Pancreas (tissue), 10 donors: ENCODE results near the gene RASL11B. TPM values are rescaled to one million over a fixed set of nuclear protein-coding genes. Genes with fewer than 3 reads are reported as not detected.

Experiments used
- ATAC-seq, 4 donors: fragments of 200-7000 bp; cut with Tn5 transposase; one replicate each; pipeline versions ENCODE4 v1.8.0 to v1.9.1; 2020; ENCODE audit warnings: mild to moderate bottlenecking in 4 of 4, moderate library complexity in 4 of 4
- DNase-seq, 6 donors: peaks; one replicate each; pipeline ENCODE4 v3.0.0-alpha.2; 2020
- FAIRE-seq: peaks from 2 replicates; lab custom pipeline; 2012; peaks lifted over from hg19 to GRCh38; lab: Jason Lieb, UNC
- H3K27ac ChIP-seq, 4 donors: fragments of 200-600 bp; sonication (generic); 1 replicate in 3 of 4; 2 replicates in 1 of 4; pipeline versions ENCODE4 v1.5.0 to v1.8.0; 2020
- H3K27me3 ChIP-seq, 4 donors: fragments of 200-600 bp; one replicate each; pipeline ENCODE4 v1.8.0; 2021
- H3K36me3 ChIP-seq, 3 donors: fragments of 200-600 bp; sonication (generic) in 1 of 3; one replicate each; pipeline versions ENCODE4 v1.5.0 to v1.8.0; 2020 to 2021
- H3K4me1 ChIP-seq, 3 donors: fragments of 200-600 bp; one replicate each; pipeline ENCODE4 v1.8.0; 2021
- H3K4me3 ChIP-seq, 4 donors: fragments of 200-600 bp; sonication (generic) in 2 of 4; one replicate each; pipeline versions ENCODE4 v1.5.0 to v1.8.0; 2020 to 2021
- H3K9me3 ChIP-seq, 4 donors: fragments of 200-600 bp; one replicate each; pipeline ENCODE4 v1.8.0; 2021
- CTCF ChIP-seq, 4 donors: fragments of 200-600 bp; sonication (generic) in 3 of 4; IDR thresholded peaks; one replicate each; pipeline versions ENCODE4 v1.5.0 to v1.8.0; 2021; ENCODE audit warnings: antibody characterized with exemption in 4 of 4
- WGBS, 2 donors: extraction: QIAGEN DNeasy Blood & Tissue Kit; methylation state at CpG; one replicate each; pipeline ENCODE4 v1.1.7; 2013; 5-methylcytosine and 5-hydroxymethylcytosine counted together
- intact Hi-C, 3 donors: fragments of 100-400 bp; cut with DNase I; formaldehyde crosslinking; loops; one replicate each; pipeline versions ENCODE4 v1.11.1 to v1.14.2; 2022
- polyA plus RNA-seq, 2 donors: library from polyadenylated mRNA; stranded (reverse); fragments of 200-250 nt; gene quantifications; one replicate each; pipeline ENCODE4 v1.2.3, GENCODE V29; 2013
- total RNA-seq, 6 donors: library from RNA; stranded (reverse); fragmentation: NEBNext Ultra II Directional in 4 of 6; extraction: Animal tissue kit (Norgen Biotek cat#: 25700) in 4 of 6; gene quantifications; one replicate each; pipeline versions ENCODE4 v1.2.1 to v1.2.4, GENCODE V29; 2021 to 2023
- donor health status: healthy with polysubstance abuse.
- donor health status: DM: no; HTN: no; CAD: no; lungs with moderate emphysema.
- donor health status: DM: no; HTN: no; CAD: no.
- donor health status: control.
- donor health status: control.
- donor health status: Bipolar disorder and iron deficiency.
- donor health status: DM: yes; HTN: yes; CAD: no.
- donor health status: DM: no; HTN: no; CAD: no.
- donor health status: DM: no; HTN: no; CAD: no.
- donor health status: DM: yes; HTN: yes; CAD: no.

RASL11B gene
- total and polyA plus RNA-seq, 8 donors: 0.19 to 2.3 (median 0.66) TPM; not detected in 1

GRCh38 chr4:52869656-52870055 is 7.5 kb downstream of the RASL11B start:
- FAIRE-seq (no peak), ATAC-seq (no peak), DNase-seq (no peak)
- Histone ChIP-seq H3K4me1 (no peaks in the 10 kb centered on the region), H3K27ac (no peak overlapping the region), H3K4me3 (no peak overlapping the region), H3K36me3 (no peaks in the 10 kb centered on the region), H3K27me3 (no peaks in the 10 kb centered on the region), H3K9me3 (no peaks in the 10 kb centered on the region)
- intact Hi-C loops: no loop called here
- no peak for TF ChIP-seq CTCF (IDR thresholded peaks at IDR 0.05)
- 84 to 95% methylated on average over 1 of the region's 1 CpG for WGBS, 2 donors

- H3K27me3 ChIP-seq: no peaks in the 10 kb centered on the region
- TF ChIP-seq CTCF (IDR thresholded peaks at IDR 0.05): no peak
- ATAC-seq (no peak), FAIRE-seq (no peak), DNase-seq (no peak)
- no peak overlapping the region for H3K27ac ChIP-seq
- WGBS, 2 donors: 70 to 74% methylated on average over 4 of the region's 4 CpGs
- H3K9me3 ChIP-seq: no peaks in the 10 kb centered on the region
- no peaks in the 10 kb centered on the region for H3K36me3 ChIP-seq
- no peaks in the 10 kb centered on the region for H3K4me1 ChIP-seq
- intact Hi-C loops: no loop called here
- H3K4me3 ChIP-seq: no peak overlapping the region
These were observed 8.1 kb downstream of the RASL11B start for GRCh38 chr4:52870225-52870624.

- Histone ChIP-seq H3K4me3 (no peak overlapping the region), H3K4me1 (no peaks in the 10 kb centered on the region), H3K9me3 (no peaks in the 10 kb centered on the region), H3K36me3 (no peaks in the 10 kb centered on the region), H3K27me3 (no peaks in the 10 kb centered on the region), H3K27ac (peak overlapping the region in 2 of 4 donors; percentile 12 to 46)
- no peak for FAIRE-seq
- WGBS, 2 donors: 58 to 60% methylated on average over 1 of the region's 1 CpG
- peak in 2 of 6 donors; percentile 24 to 39 for DNase-seq
- ATAC-seq: peak; percentile 83 to 95 (median 88)
- TF ChIP-seq CTCF (IDR thresholded peaks at IDR 0.05): no peak
- intact Hi-C loops: no loop called here
These were observed 11.1 kb downstream of the RASL11B start for GRCh38 chr4:52873191-52873590.

DNA sequence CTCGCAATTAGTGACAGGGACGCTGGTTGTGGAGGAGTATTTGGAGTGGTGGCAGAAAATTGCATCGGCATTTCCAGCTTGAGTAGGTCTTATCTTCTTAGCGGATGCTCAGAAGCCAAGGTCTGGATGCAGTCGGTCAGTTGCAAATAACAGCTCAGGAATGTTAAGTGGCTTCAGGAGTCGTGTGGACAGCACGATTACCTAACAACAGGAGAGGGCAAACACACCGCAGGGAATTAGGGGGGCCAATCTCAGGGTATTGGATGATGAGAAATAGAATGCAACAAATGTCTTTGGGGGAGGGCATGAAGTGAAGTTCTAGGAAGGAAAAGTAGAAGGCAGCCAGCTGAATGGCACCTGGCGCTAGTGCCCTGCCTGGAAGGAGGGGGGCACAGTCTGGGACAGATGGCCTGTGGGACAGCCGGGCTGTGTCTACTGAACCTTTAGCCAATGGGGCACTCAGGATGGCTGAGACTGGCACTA is 11.8 kb downstream of the RASL11B start:
- no peaks in the 10 kb centered on the region for H3K4me1 ChIP-seq
- H3K4me3 ChIP-seq: no peak overlapping the region
- ATAC-seq (peak; percentile 41 to 80 (median 72)), DNase-seq (no peak), FAIRE-seq (no peak)
- WGBS, 2 donors: 68 to 69% methylated on average over 10 of the region's 10 CpGs
- H3K36me3 ChIP-seq: no peaks in the 10 kb centered on the region
- H3K27me3 ChIP-seq: no peaks in the 10 kb centered on the region
- intact Hi-C loops: no loop called here
- H3K27ac ChIP-seq: peak overlapping the region in 2 of 4 donors; percentile 12 to 46
- no peak for TF ChIP-seq CTCF (IDR thresholded peaks at IDR 0.05)
- no peaks in the 10 kb centered on the region for H3K9me3 ChIP-seq

- H3K9me3 ChIP-seq: no peaks in the 10 kb centered on the region
- no peak overlapping the region for H3K4me3 ChIP-seq
- DNase-seq: no peak
- ATAC-seq: no peak
- no peak overlapping the region for H3K27ac ChIP-seq
- no peak for FAIRE-seq
- H3K27me3 ChIP-seq: no peaks in the 10 kb centered on the region
- H3K36me3 ChIP-seq: no peaks in the 10 kb centered on the region
- TF ChIP-seq CTCF (IDR thresholded peaks at IDR 0.05): no peak
- intact Hi-C loops: no loop called here
- no peaks in the 10 kb centered on the region for H3K4me1 ChIP-seq
- 89 to 90% methylated on average over 5 of the region's 5 CpGs for WGBS, 2 donors
These were observed 12.8 kb downstream of the RASL11B start for GRCh38 chr4:52874948-52875347.
